Esophagus muscularis mucosa (tissue), 2 donors: Measurements from ENCODE around the gene CYP24A1.

ENCODE experiments used
- EP300 ChIP-seq: sonication (generic); formaldehyde crosslinking; IDR thresholded peaks from one replicate; pipeline ENCODE4 v1.6.1; 2017; ENCODE audit warnings: antibody characterized with exemption
- POLR2A ChIP-seq: fragments of 450-650 bp; IDR thresholded peaks from one replicate; pipeline ENCODE4 v1.6.1; 2017; ENCODE audit warnings: antibody characterized with exemption, moderate library complexity, mild to moderate bottlenecking, low read depth

DNA sequence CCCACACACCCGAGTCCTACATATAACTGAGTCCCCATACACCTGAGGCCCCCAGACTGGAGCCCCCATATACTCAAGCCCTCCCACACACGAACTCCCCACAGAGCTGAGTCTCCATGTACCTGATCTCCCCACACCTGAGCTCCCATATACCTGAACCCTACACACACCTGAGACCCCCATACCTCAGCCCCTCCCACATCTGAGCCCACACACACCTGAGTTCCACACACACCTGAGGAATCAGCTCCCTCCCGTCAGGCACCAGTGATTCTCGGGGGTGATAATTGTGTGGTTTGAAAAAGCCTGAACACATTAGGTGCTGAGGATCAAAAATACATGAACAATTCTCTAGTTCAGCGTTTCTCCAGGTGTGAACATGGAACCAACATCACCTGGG lies 49.5 kb upstream of the CYP24A1 start:
- TF ChIP-seq POLR2A (no peak), EP300 (no peak)
